ENCODE measurements around the gene MILR1. TPM values are rescaled to one million over a fixed set of nuclear protein-coding genes. Genes with fewer than 3 reads are reported as not detected.

The MILR1 gene
- total and polyA plus RNA-seq, 5 donors from 2014 or later = 0.67 TPM; not detected in 4

DNA sequence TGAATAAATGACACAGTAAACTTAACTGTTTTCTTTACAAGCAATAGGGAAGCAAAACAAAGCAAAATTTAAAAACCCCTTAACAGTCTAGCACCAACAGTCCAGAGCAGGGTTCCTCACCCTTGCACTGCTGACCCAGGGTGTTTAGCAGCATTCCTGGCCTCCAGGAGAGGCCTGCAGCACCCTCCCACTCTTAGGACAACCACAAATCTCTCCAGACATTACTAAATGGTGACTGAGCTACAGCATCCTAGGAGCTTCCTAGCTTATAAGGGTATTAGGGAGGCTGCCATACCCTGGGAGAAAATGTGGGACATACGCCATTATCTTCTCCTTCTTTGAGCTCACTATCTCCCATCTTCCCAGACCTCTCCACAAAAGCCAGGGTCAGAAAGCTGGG lies 32.0 kb downstream of the MILR1 start:
- no peak overlapping the region for H3K27ac ChIP-seq (ENCODE audit: insufficient read depth, low read length, poor library complexity, severe bottlenecking)

DNA sequence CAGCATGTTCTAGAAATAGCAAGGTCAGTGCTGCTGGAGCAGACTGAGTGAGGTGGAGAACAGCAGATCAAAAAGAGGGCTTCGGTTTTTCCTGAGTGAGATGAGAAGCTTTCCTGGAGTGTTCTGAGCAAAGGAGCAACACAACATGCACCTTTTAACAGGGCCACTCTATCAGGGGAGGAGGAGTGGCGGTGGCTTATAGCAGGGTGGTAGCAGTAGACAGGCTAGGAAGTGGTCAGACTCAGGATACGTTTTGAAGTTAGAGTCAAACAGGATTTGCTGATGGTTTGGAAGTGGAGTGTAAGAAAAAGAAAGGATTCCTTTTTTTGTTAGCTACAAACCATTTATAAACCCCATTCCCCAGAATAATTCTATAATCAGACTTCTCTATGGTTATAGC lies 35.5 kb downstream of the MILR1 start:
- Histone ChIP-seq H3K36me3 (ENCODE audit: control insufficient read depth, insufficient read depth, low read length) (peaks cover 52% of the 10 kb centered on the region), H3K9me3 (ENCODE audit: control insufficient read depth in 2 of 2, low read length in 2 of 2) (no peaks in the 10 kb centered on the region), H3K4me1 (ENCODE audit: control insufficient read depth, insufficient read depth, low read length, poor library complexity, severe bottlenecking) (no peaks in the 10 kb centered on the region), H3K27ac (ENCODE audit: insufficient read depth, low read length, poor library complexity, severe bottlenecking) (no peak overlapping the region), H3K4me3 (ENCODE audit: low read depth, low read length) (no peak overlapping the region), H3K27me3 (ENCODE audit: control insufficient read depth, insufficient read depth, low read length) (no peaks in the 10 kb centered on the region)
- no peak for DNase-seq
- Mint-ChIP-seq H3K36me3 (peaks cover 37% of the 10 kb centered on the region), H3K4me3 (no peak overlapping the region), H3K27ac (peak overlapping the region in 1 of 3 donors; percentile 36), H3K27me3 (no peaks in the 10 kb centered on the region), H3K9me3 (no peaks in the 10 kb centered on the region), H3K4me1 (peaks cover 0 to 8% (median 0%) of the 10 kb centered on the region in 4 donors)
- no peak for ATAC-seq (ENCODE audit: low read depth in 2 of 2)

More for the DNA sequence above, 32.0 kb downstream of the MILR1 start:
- no peaks in the 10 kb centered on the region for H3K27me3 ChIP-seq (ENCODE audit: control insufficient read depth, insufficient read depth, low read length)
- H3K4me3 ChIP-seq (ENCODE audit: low read depth, low read length) = no peak overlapping the region
- Mint-ChIP-seq H3K27me3 (no peaks in the 10 kb centered on the region), H3K9me3 (no peaks in the 10 kb centered on the region), H3K27ac (no peak overlapping the region), H3K36me3 (peaks cover 25% of the 10 kb centered on the region), H3K4me1 (peaks cover 0 to 8% (median 0%) of the 10 kb centered on the region in 4 donors), H3K4me3 (no peak overlapping the region)
- H3K9me3 ChIP-seq (ENCODE audit: control insufficient read depth in 2 of 2, low read length in 2 of 2) = no peaks in the 10 kb centered on the region
- ATAC-seq (ENCODE audit: low read depth in 2 of 2) (no peak), DNase-seq (no peak)
- no peaks in the 10 kb centered on the region for H3K4me1 ChIP-seq (ENCODE audit: control insufficient read depth, insufficient read depth, low read length, poor library complexity, severe bottlenecking)
- peaks cover 55% of the 10 kb centered on the region for H3K36me3 ChIP-seq (ENCODE audit: control insufficient read depth, insufficient read depth, low read length)

DNA sequence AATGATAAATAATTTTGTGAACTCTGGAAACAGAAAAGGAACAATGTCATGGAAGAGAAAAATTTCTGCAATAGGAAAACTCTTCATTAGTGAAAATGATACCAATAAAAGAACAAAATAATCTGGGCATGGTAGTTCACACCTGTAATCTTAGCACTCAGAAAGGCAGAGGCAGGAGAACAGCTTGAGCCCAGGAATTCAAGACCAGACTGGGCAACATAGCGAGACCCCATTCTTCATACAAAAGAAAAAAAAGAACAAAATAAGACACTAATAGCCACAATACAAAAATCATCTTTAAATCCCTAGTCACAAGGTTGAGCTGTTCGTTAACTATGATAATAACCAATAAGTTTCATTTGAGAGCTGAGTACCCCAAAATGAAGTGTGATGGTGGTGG lies 39.4 kb downstream of the MILR1 start:
- H3K27ac Mint-ChIP-seq = no peak overlapping the region
- H3K36me3 ChIP-seq (ENCODE audit: control insufficient read depth, insufficient read depth, low read length) = peaks cover 63% of the 10 kb centered on the region
- no peaks in the 10 kb centered on the region for H3K9me3 Mint-ChIP-seq
- H3K27me3 Mint-ChIP-seq = no peaks in the 10 kb centered on the region
- no peaks in the 10 kb centered on the region for H3K27me3 ChIP-seq (ENCODE audit: control insufficient read depth, insufficient read depth, low read length)
- no peak overlapping the region for H3K27ac ChIP-seq (ENCODE audit: insufficient read depth, low read length, poor library complexity, severe bottlenecking)
- DNase-seq = no peak
- H3K4me1 ChIP-seq (ENCODE audit: control insufficient read depth, insufficient read depth, low read length, poor library complexity, severe bottlenecking) = peaks cover 4% of the 10 kb centered on the region
- peaks cover 5 to 22% (median 9%) of the 10 kb centered on the region in 4 donors for H3K4me1 Mint-ChIP-seq
- H3K4me3 Mint-ChIP-seq = no peak overlapping the region
- peaks cover 53% of the 10 kb centered on the region for H3K36me3 Mint-ChIP-seq
- no peak overlapping the region for H3K4me3 ChIP-seq (ENCODE audit: low read depth, low read length)
- ATAC-seq (ENCODE audit: low read depth in 2 of 2) = no peak
- H3K9me3 ChIP-seq (ENCODE audit: control insufficient read depth in 2 of 2, low read length in 2 of 2) = no peaks in the 10 kb centered on the region

DNA sequence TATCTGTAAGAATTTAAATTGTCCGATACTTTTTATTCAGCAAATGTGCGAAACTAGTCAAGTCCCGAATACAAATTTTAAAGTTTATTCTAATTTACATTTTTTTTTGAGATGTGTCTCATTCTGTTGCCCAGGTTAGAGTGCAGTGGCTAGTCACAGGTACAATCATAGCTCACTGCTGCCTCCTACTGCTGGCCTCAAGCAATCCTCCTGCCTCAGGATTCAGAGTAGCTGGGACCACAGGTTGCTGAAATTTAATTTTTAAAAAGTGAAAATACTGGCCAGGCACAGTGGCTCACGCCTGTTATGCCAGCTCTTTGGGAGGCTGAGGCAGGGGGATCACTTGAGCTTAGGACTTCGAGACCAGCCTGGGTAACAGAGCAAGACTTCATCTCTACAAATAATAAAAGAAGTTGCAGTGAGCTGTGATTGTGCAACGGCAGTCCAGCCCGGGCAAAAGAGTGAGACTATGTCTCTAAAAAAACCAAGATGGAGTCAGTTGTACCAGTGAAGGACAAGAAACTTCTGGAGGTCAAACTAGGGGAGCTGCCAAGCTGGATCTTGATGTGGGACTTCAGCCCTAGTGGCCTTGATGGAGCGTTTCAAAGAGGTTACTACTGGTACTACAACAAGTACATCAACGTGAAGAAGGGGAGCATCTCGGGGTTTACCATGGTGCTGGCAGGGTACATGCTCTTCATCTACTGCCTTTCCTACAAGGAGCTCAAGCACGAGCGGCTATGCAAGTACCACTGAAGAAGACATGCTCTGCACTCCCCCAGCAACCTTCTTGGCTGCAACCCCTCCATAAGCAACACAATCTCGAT lies 42.3 kb downstream of the MILR1 start:
- no peaks in the 10 kb centered on the region for H3K27me3 ChIP-seq (ENCODE audit: control insufficient read depth, insufficient read depth, low read length)
- ATAC-seq (ENCODE audit: low read depth in 2 of 2) (peak in 1 of 2 donors; percentile 67), DNase-seq (peak in 2 of 3 donors; percentile 51 to 76)
- H3K4me3 Mint-ChIP-seq = peak overlapping the region in 1 of 4 donors; percentile 32
- peaks cover 27% of the 10 kb centered on the region for H3K4me1 ChIP-seq (ENCODE audit: control insufficient read depth, insufficient read depth, low read length, poor library complexity, severe bottlenecking)
- no peaks in the 10 kb centered on the region for H3K9me3 Mint-ChIP-seq
- H3K4me3 ChIP-seq (ENCODE audit: low read depth, low read length) = no peak overlapping the region
- H3K27me3 Mint-ChIP-seq = no peaks in the 10 kb centered on the region
- no peak overlapping the region for H3K27ac Mint-ChIP-seq
- H3K4me1 Mint-ChIP-seq = peaks cover 20 to 44% (median 26%) of the 10 kb centered on the region in 4 donors
- peaks cover 33% of the 10 kb centered on the region for H3K36me3 Mint-ChIP-seq
- no peaks in the 10 kb centered on the region for H3K9me3 ChIP-seq (ENCODE audit: control insufficient read depth in 2 of 2, low read length in 2 of 2)
- H3K36me3 ChIP-seq (ENCODE audit: control insufficient read depth, insufficient read depth, low read length) = peaks cover 47% of the 10 kb centered on the region
- H3K27ac ChIP-seq (ENCODE audit: insufficient read depth, low read length, poor library complexity, severe bottlenecking) = no peak overlapping the region

DNA sequence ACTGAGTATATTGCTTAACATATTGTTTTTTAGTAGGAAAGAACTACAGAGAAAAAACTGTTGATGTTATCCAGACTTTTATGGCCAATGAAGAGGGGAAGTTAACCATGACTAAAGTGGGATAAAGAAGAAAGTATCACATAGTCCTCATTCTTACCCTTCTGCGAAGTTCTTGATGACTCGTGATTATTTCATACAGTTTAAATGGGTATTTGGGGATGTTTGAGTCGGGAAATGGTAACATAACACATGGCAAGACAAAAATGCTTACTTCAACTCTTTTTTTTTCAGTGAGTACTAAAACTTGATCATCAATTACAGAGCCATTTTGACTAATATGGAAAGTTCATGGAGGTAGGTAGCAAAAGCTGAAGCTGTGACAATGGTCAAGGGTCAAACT lies 43.1 kb downstream of the MILR1 start:
- H3K4me1 ChIP-seq (ENCODE audit: control insufficient read depth, insufficient read depth, low read length, poor library complexity, severe bottlenecking) = peaks cover 27% of the 10 kb centered on the region
- no peaks in the 10 kb centered on the region for H3K27me3 ChIP-seq (ENCODE audit: control insufficient read depth, insufficient read depth, low read length)
- peaks cover 44% of the 10 kb centered on the region for H3K36me3 ChIP-seq (ENCODE audit: control insufficient read depth, insufficient read depth, low read length)
- H3K27ac ChIP-seq (ENCODE audit: insufficient read depth, low read length, poor library complexity, severe bottlenecking) = peak overlapping the region; percentile 39
- Mint-ChIP-seq H3K4me1 (peaks cover 20 to 50% (median 32%) of the 10 kb centered on the region in 4 donors), H3K27me3 (peaks cover 4% of the 10 kb centered on the region), H3K27ac (no peak overlapping the region), H3K9me3 (no peaks in the 10 kb centered on the region), H3K36me3 (peaks cover 30% of the 10 kb centered on the region), H3K4me3 (peak overlapping the region in 1 of 4 donors; percentile 82)
- ATAC-seq (ENCODE audit: low read depth in 2 of 2) (no peak), DNase-seq (no peak)
- no peaks in the 10 kb centered on the region for H3K9me3 ChIP-seq (ENCODE audit: control insufficient read depth in 2 of 2, low read length in 2 of 2)
- no peak overlapping the region for H3K4me3 ChIP-seq (ENCODE audit: low read depth, low read length)

DNA sequence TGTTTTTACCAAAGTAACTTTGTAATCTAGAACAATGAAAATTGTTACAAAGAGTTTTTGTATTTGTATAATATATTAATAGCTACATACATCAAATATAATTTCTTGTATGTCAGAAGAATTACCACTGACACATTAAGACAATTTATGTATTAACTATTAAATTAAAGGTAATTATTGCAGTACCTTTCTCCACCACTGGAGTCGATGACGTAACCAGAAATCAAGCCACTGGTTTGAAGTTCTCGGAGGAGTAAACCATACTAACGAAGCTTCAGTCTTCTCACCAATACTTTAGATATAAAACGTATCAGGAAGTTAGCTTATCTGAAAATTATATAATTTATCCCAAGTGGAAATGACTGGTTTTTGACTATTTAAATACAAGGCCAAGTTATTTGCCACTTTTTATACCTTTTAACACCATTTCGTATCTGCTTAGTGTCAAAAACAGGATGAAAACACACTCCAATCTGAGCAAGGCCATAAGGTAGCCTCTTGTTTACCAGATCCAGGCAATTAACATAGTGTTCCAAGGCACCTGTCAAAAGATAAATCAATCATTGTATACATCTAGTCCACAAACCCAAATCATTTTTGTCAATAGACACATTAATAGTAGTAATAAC lies 43.7 kb downstream of the MILR1 start:
- Mint-ChIP-seq H3K4me1 (peaks cover 20 to 55% (median 35%) of the 10 kb centered on the region in 4 donors), H3K27ac (peak overlapping the region in 2 of 3 donors; percentile 32 to 39)

DNA sequence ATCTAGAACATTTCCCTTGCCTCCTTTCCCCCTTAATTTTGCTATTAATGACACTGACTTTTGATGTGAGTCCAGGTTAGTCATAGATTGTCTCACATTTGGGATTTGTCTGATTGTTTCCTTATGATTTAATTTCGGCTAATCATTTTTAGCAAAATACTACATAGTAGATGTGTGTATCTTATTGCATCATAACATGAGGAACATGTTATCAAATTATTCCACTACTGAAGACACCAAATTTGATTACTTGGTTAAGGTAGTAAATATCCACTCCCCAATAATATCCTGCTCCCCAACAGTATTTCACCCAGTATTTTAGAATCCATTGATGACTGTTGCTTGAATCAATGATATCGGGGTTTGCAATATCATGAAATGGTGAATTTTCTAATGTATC lies 45.2 kb downstream of the MILR1 start:
- H3K36me3 ChIP-seq (ENCODE audit: control insufficient read depth, insufficient read depth, low read length) = peaks cover 42% of the 10 kb centered on the region
- Mint-ChIP-seq H3K9me3 (no peaks in the 10 kb centered on the region), H3K36me3 (peaks cover 27% of the 10 kb centered on the region), H3K27me3 (peaks cover 12% of the 10 kb centered on the region), H3K4me3 (peak overlapping the region; percentile 66 to 80 (median 76)), H3K27ac (peak overlapping the region in 2 of 3 donors; percentile 8 to 44), H3K4me1 (peaks cover 34 to 68% (median 47%) of the 10 kb centered on the region in 4 donors)
- H3K4me1 ChIP-seq (ENCODE audit: control insufficient read depth, insufficient read depth, low read length, poor library complexity, severe bottlenecking) = peaks cover 37% of the 10 kb centered on the region
- ATAC-seq (ENCODE audit: low read depth in 2 of 2) (no peak), DNase-seq (no peak)
- H3K27ac ChIP-seq (ENCODE audit: insufficient read depth, low read length, poor library complexity, severe bottlenecking) = no peak overlapping the region
- peak overlapping the region; percentile 27 for H3K4me3 ChIP-seq (ENCODE audit: low read depth, low read length)
- H3K27me3 ChIP-seq (ENCODE audit: control insufficient read depth, insufficient read depth, low read length) = no peaks in the 10 kb centered on the region
- no peaks in the 10 kb centered on the region for H3K9me3 ChIP-seq (ENCODE audit: control insufficient read depth in 2 of 2, low read length in 2 of 2)

More for the DNA sequence above, 43.7 kb downstream of the MILR1 start:
- DNase-seq = peak; percentile 36 to 77 (median 65)
- Histone ChIP-seq H3K4me1 (ENCODE audit: control insufficient read depth, insufficient read depth, low read length, poor library complexity, severe bottlenecking) (peaks cover 31% of the 10 kb centered on the region), H3K4me3 (ENCODE audit: low read depth, low read length) (peak overlapping the region; percentile 51), H3K9me3 (ENCODE audit: control insufficient read depth in 2 of 2, low read length in 2 of 2) (no peaks in the 10 kb centered on the region), H3K27ac (ENCODE audit: insufficient read depth, low read length, poor library complexity, severe bottlenecking) (peak overlapping the region; percentile 58), H3K36me3 (ENCODE audit: control insufficient read depth, insufficient read depth, low read length) (peaks cover 44% of the 10 kb centered on the region), H3K27me3 (ENCODE audit: control insufficient read depth, insufficient read depth, low read length) (no peaks in the 10 kb centered on the region)
- ATAC-seq (ENCODE audit: low read depth in 2 of 2) = no peak
- Mint-ChIP-seq H3K36me3 (peaks cover 28% of the 10 kb centered on the region), H3K4me3 (peak overlapping the region in 2 of 4 donors; percentile 82 to 88), H3K27me3 (peaks cover 7% of the 10 kb centered on the region), H3K9me3 (no peaks in the 10 kb centered on the region)

Measured in CD4-positive, CD25-positive, alpha-beta regulatory T cell (primary cell).